ENCODE measurements around the gene EFNA5. TPM values are rescaled to one million over a fixed set of nuclear protein-coding genes. Genes with fewer than 3 reads are reported as not detected.

The EFNA5 gene
- polyA plus RNA-seq, 4 donors, result 26.8 to 40.8 (median 31.8) TPM

GRCh38 chr5:107554776-107555424, 115.8 kb downstream of the EFNA5 start:
- DNase-seq (ENCODE audit: low read depth in 4 of 4, low spot score in 3 of 4), result no peak

- no peak for DNase-seq (ENCODE audit: low read depth in 4 of 4, low spot score in 3 of 4)
These were observed 117.6 kb downstream of the EFNA5 start for GRCh38 chr5:107553117-107553555.

GRCh38 chr5:107551088-107551487, 119.6 kb downstream of the EFNA5 start:
- DNase-seq (ENCODE audit: low read depth in 4 of 4, low spot score in 3 of 4), result no peak

GRCh38 chr5:107549567-107549966, 121.2 kb downstream of the EFNA5 start:
- no peak for DNase-seq (ENCODE audit: low read depth in 4 of 4, low spot score in 3 of 4)

- DNase-seq (ENCODE audit: low read depth in 4 of 4, low spot score in 3 of 4), result no peak
These were observed 122.3 kb downstream of the EFNA5 start for GRCh38 chr5:107548477-107548876.

GRCh38 chr5:107546719-107547118, 124.0 kb downstream of the EFNA5 start:
- DNase-seq (ENCODE audit: low read depth in 4 of 4, low spot score in 3 of 4), result no peak

GRCh38 chr5:107545486-107545885, 125.3 kb downstream of the EFNA5 start:
- no peak for DNase-seq (ENCODE audit: low read depth in 4 of 4, low spot score in 3 of 4)

GRCh38 chr5:107544967-107545366, 125.8 kb downstream of the EFNA5 start:
- no peak for DNase-seq (ENCODE audit: low read depth in 4 of 4, low spot score in 3 of 4)

- no peak for DNase-seq (ENCODE audit: low read depth in 4 of 4, low spot score in 3 of 4)
These were observed 126.3 kb downstream of the EFNA5 start for GRCh38 chr5:107544476-107544875.

GRCh38 chr5:107543868-107544267, 126.9 kb downstream of the EFNA5 start:
- DNase-seq (ENCODE audit: low read depth in 4 of 4, low spot score in 3 of 4), result no peak

- DNase-seq (ENCODE audit: low read depth in 4 of 4, low spot score in 3 of 4), result no peak
These were observed 127.9 kb downstream of the EFNA5 start for GRCh38 chr5:107542831-107543231.

GRCh38 chr5:107542428-107542827, 128.3 kb downstream of the EFNA5 start:
- no peak for DNase-seq (ENCODE audit: low read depth in 4 of 4, low spot score in 3 of 4)

- no peak for DNase-seq (ENCODE audit: low read depth in 4 of 4, low spot score in 3 of 4)
These were observed 129.3 kb downstream of the EFNA5 start for GRCh38 chr5:107541400-107541799.

- no peak for DNase-seq (ENCODE audit: low read depth in 4 of 4, low spot score in 3 of 4)
These were observed 130.9 kb downstream of the EFNA5 start for GRCh38 chr5:107539726-107540330.

- DNase-seq (ENCODE audit: low read depth in 4 of 4, low spot score in 3 of 4), result no peak
These were observed 131.8 kb downstream of the EFNA5 start for GRCh38 chr5:107538805-107539445.

- DNase-seq (ENCODE audit: low read depth in 4 of 4, low spot score in 3 of 4), result no peak
These were observed 132.4 kb downstream of the EFNA5 start for GRCh38 chr5:107538331-107538730.

- no peak for DNase-seq (ENCODE audit: low read depth in 4 of 4, low spot score in 3 of 4)
These were observed 134.9 kb downstream of the EFNA5 start for GRCh38 chr5:107535849-107536248.

- no peak for DNase-seq (ENCODE audit: low read depth in 4 of 4, low spot score in 3 of 4)
These were observed 136.5 kb downstream of the EFNA5 start for GRCh38 chr5:107533910-107534876.

- DNase-seq (ENCODE audit: low read depth in 4 of 4, low spot score in 3 of 4), result no peak
These were observed 137.8 kb downstream of the EFNA5 start for GRCh38 chr5:107532916-107533315.

GRCh38 chr5:107532169-107532878, 138.4 kb downstream of the EFNA5 start:
- DNase-seq (ENCODE audit: low read depth in 4 of 4, low spot score in 3 of 4), result peak in 3 of 4 donors; percentile 50 to 74 (median 58)

Data from left renal pelvis (tissue), 4 donors.